ENCODE results near the gene RAB10.
A peak's percentile ranks its signal among the peaks of the same experiment; 100 is the strongest.

The RAB10 gene

GRCh38 chr2:26184121-26184520 lies 150.2 kb downstream of the RAB10 start:
- no peak for DNase-seq

GRCh38 chr2:26184555-26185303 lies 150.8 kb downstream of the RAB10 start:
- peak; percentile 88 for DNase-seq

GRCh38 chr2:26185304-26185928 lies 151.5 kb downstream of the RAB10 start:
- DNase-seq: no peak

- no peak for DNase-seq
Measured at GRCh38 chr2:26185954-26186770, 152.3 kb downstream of the RAB10 start.
